GM21526 (cell line): Measurements from ENCODE around the gene UBXN6.
A peak's percentile ranks its signal among the peaks of the same experiment; 100 is the strongest.

ENCODE experiments used
- ATAC-seq: cut with Tn5 transposase; IDR thresholded peaks from one replicate; pipeline ENCODE4 v1.9.1; 2021; ENCODE audit warnings: moderate library complexity; ENCODE audit not compliant: unreplicated experiment, low FRiP score

The UBXN6 gene

DNA sequence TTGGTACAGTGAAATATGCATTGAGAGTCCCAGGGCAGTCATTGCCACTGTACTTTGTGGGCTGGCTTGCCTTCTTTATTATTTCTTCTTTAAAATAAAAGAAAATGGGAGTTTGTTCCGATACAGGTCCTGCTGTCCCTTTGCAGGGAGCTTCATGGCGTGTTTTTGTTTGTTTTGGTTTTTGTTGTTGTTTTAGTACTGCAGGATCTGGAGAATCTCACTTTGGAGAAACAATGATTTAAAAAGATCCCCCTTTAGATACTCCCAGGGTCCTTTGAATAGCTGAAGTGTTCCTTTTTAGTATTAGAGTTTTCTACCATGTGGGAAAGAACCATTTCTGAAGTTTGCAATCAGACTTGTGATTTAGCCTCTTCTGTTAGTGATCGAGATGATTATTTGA is 44.0 kb downstream of the UBXN6 start:
- ATAC-seq, result no peak

DNA sequence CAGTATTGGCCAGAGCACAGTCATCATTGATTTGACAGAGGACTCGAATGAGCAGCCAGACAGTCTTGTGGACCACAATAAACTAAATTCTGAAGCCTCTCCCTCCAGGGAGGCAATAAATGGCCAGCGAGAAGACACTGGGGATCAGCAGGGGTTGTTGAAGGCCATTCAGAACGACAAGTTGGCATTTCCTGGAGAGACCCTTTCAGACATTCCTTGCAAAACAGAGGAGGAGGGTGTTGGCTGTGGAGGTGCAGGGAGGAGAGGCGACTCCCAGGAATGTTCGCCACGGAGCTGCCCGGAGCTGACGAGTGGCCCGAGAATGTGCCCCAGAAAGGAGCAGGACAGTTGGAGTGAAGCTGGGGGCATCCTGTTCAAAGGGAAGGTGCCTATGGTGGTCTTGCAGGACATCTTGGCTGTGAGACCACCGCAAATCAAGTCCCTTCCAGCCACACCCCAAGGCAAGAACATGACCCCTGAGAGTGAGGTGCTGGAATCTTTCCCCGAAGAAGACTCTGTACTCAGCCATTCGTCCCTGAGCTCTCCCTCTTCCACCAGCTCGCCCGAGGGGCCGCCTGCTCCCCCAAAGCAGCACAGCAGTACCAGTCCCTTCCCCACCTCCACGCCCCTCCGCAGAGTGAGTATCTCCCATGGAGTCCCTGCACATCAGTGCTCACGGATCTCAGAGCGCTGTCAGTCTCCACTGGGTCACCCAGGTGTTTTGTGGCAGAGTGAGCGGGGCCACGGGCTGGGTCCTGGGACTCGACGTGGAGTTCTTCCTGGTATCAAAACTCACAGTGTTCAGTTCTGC is 48.3 kb downstream of the UBXN6 start:
- ATAC-seq, result no peak

DNA sequence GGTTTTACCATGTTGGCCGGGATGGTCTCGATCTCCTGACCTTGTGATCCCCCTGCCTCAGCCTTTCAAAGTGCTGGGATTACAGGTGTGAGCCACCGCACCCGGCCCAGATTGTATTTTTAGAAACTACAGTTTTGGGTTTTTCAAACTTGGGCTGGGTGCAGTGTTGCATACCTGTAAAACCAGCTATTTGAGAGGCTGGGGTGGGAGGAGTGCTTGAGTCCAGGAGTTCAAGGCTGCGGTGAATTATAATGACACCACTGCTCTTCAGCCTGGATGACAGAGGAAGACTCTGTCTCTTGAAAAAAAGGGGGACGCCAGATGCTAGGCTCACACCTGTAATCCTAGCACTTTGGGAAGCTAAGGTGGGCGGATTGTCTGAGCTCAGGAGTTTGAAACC is 51.0 kb downstream of the UBXN6 start:
- ATAC-seq, result no peak

DNA sequence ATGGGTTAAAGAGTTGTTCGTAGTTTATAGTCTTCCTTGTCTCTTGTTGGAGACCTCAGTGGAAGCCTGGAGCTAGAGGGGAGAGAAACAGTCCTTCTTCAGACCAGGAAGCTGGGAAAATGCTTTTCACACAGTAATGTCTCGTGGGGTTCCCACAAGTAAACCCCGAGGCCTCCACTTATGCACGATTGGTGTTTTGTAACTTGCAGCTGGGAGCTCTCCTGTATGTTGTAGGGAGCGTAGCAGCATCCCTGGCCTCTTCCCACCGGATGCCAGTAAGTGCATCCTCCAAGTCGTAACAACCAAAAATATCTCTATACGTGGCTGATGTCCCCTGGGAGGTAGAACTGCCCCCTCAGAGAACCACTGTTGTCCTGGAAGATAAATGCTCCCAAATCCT is 51.6 kb downstream of the UBXN6 start:
- ATAC-seq, result no peak

DNA sequence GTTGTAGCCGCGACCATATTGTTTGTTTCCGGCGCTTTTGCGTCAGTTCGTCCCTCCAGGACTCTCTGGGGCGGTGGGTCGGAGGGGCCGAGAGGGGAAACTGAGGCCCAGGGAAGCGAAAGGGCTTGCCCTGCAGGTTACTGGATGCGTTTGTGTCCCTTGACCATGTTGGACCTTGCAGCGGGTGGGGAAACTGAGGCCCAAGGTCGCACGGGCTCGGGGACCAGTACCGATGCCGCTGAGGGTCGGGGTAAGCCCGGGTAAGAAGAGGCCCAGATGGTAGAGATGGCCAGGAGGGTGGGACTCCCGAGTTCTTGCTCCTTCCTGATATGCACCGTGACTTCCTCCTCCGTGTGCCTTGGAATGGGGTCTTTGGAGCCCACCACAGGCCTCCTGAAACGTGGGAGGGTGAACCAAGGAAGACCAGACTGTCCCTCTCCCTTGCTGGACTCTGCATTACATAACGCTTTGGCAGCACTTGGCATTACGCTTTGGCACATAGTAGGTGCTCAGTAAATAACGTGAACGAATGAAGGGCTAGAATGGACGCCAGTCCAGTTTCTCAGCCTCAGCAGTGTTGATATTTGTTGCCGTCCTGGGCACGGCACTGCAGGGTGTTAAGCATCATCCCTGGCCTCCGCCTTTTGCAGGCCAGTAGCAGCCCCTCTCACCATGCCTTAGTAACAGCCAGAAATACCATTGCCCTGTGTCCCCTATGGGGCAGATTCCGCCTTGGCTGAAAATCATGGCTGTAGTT is 54.4 kb downstream of the UBXN6 start:
- no peak for ATAC-seq

DNA sequence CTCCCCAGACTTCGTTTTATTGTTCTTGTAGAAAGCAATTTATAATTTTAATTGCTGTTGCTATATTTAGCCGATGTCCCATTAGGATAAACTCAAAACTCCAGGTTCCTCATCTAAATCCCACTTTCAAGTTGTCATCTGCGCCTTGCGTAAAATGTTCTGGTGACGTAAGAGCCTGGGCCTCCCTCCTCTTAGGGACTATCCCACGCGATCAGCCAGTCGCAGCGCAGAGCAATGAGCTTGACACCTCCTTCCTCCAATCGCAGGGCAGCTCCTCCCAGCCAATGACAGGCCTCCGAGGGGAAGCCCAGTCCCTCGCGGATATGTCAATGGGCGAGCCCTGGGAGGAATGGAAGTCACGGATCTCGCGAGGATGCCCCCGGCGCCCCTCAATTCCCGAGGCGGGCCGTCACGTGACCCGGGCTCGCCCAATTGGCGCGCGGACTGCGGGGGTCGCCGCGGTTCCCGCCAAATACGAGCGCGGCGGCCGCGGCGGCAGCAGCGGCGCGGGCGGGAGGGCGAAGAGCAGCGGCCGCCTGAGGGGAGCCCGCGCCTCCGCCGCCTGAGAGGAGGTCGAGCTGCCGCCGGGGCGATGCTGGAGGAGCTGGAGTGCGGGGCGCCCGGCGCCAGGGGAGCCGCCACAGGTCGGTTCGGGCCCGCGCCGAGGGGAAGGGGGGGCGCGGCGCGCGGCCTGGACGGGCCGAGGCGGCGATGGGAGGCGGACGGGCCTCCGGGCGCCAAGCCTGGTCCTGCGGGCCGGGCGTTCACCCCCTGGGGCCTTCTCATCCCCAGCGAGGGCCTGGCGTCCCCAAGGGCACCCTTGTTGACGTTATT is 55.2 kb downstream of the UBXN6 start, which contains the start of gene CHAF1A:
Gene CHAF1A (plus strand): TSS at position 470 of the 834 bp plus-strand sequence. CDS start 123 bp downstream, at position 593.
- ATAC-seq, result peak; percentile 67

DNA sequence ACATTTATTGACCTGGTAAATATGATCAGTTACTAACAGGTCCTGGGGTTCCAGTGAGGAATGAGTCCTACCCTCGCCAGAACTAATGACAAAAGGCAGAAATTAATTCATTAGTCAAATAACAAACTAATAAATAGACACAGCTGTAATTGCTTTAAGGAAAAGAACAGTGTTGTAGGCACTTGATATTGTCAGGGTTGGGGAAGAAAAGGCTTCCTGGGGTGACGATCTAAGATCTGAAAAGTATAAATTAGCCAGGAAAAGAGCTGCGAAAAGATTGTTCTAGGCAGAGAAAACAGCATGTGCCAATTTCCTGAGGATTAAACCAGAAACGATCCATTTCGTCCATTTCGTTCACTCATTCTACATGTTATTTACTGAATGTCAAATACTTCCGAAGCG is 55.8 kb downstream of the UBXN6 start:
- no peak for ATAC-seq

DNA sequence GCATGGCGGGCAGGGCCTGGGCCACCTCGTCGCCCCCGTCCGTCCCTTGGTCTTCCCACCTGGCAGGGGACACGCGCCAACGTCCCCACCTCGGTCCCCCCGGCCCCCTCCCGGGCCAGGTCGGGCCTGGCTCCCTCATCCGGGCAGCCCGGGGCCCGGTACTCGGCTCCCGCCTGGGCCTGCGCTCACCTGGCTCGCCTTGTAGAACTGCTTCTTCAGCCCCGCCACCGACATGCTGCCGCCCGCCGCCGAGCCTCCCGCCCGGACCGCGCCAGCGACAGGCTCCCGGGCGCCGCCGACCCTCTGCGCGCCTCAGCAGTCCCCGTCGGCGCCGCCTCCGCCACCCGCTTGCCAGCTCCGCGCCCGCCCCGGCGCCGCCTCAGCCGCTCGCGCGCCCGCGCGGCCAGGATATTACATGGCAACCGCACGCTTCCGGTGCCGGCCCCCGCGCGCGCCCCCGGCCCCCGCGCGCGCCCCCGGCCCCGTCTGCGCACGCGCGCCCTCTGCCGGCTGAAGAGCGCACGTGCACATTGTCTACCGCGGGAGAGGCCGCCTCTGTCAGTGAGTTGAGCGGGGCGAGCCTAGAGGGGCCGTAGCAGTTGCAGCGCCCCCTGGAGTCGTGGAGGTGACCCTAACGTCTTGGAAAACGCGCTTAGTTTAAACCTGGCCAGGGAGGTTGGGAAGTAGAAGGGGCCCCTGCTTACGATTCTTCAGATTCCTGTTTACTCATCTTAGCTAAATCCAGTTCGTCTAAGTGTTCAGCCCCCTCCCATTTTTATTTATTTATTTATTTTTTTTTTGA is 57.3 kb downstream of the UBXN6 start, which contains the start of gene SH3GL1:
Gene SH3GL1 (minus strand): TSS at position 413 of the 802 bp plus-strand sequence. CDS start 179 bp downstream, at position 234.
- peak; percentile 45 for ATAC-seq

DNA sequence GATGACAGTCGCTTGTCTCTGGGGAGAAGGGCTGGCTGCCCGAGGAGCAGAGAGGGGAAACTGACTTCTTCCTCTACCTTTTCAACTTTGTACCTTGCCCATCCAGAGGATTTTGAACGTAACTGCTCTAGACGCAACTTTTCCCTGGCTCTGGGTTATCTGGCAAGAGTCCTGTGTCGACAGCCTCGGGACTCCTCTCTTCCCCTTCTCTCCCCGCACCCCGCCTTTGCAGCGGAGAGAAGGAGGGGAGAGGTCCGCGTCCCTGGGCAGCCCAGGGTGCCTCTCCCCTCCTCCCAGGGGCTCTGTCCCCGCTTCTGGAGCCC is 57.8 kb downstream of the UBXN6 start:
- peak; percentile 6 for ATAC-seq

DNA sequence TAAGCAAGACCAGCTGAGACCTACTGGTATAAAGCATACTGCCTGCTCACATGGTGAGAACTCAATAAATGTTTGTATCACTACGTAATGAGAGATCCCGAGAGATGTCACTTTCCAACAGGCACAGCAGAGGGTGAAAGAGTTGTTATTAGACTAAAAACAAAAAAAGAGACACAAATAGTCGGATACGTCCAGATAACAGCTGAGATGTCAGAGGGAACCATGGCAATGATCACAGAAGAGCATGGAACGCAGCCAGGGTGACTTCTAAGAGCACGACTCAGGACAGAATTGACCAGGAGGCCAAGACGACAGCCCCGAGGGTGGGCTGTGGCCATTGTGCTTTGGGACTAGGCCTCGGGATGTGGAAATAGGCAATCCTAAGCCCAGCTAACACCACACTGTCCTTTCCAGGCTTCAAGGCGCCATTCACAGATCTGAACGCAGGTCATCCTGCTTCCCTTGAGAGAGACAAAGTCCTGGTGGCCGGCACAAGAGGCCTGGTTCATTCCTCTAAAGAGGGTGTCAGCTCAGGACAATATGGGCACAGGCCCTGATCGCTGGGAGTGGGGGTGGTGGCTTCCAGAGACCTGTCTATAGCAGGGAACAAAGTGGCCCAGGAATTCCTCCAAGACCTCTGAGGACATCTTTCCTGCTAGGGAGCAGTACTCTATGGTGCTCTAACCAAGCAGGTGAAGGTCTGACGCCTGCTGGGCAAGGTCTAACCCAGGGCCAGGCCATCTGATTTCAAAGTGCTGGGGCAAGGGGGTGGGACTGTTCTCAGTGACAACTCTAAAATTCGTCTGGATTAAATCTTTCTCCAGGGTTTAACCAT is 60.4 kb downstream of the UBXN6 start:
- no peak for ATAC-seq
